IPS-20b (cell line): ENCODE data around the gene BPI.
"Not testable (repeated sequence)": the region's sequence is repeated elsewhere in the genome, so short reads cannot be mapped to it uniquely, and the experiment has no call there.

Source experiments
- H3K27ac ChIP-seq: one replicate; pipeline ENCODE4 v1.5.1; 2013; ENCODE audit warnings: low read length
- H3K27me3 ChIP-seq: 2 replicates; pipeline ENCODE4 v1.6.1; 2013; ENCODE audit warnings: mild to moderate bottlenecking, low read length, inconsistent platforms; ENCODE audit not compliant: insufficient read depth
- H3K36me3 ChIP-seq: 2 replicates; pipeline ENCODE4 v1.6.1; 2013; ENCODE audit warnings: low read depth, mild to moderate bottlenecking, inconsistent platforms, low read length, moderate library complexity; ENCODE audit not compliant: insufficient read depth
- H3K4me1 ChIP-seq: 2 replicates; pipeline ENCODE4 v1.6.1; 2013; ENCODE audit warnings: mild to moderate bottlenecking, control low read depth, inconsistent platforms, low read length, moderate library complexity; ENCODE audit not compliant: insufficient read depth
- H3K4me3 ChIP-seq: 2 replicates; pipeline ENCODE4 v1.5.1; 2013; ENCODE audit warnings: mild to moderate bottlenecking, low read length, inconsistent platforms
- H3K9ac ChIP-seq: 2 replicates; pipeline ENCODE4 v1.6.1; 2013; ENCODE audit warnings: low read depth, mild to moderate bottlenecking, inconsistent platforms, low read length, moderate library complexity
- H3K9me3 ChIP-seq: 2 replicates; pipeline ENCODE4 v1.6.1; 2013; ENCODE audit warnings: mild to moderate bottlenecking, low read depth, low read length, inconsistent platforms; ENCODE audit not compliant: insufficient read depth

BPI gene

DNA sequence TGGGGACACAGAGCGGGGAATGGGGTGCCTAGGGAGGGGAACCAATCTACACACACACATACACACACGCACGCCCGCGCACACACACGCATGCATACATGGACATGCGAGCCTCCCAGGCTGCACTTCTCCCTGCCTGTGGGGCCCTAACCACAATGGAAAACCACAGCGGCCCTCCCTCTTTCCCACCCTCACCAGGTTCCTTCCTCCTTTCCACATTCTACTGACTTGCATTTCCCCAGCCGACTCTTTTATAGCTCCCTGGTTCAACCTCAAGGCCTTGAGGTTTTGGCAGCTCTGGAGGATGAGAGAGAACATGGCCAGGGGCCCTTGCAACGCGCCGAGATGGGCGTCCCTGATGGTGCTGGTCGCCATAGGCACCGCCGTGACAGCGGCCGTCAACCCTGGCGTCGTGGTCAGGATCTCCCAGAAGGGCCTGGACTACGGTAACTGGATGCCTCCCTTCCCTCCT, at the start of gene BPI:
TSS of gene BPI (plus strand) at position 249 of the 472 bp plus-strand sequence. CDS start at position 317, 68 bp downstream.
- H3K9ac ChIP-seq: no peak within 1 kb of the TSS
- no peak within 1 kb of the TSS for H3K4me3 ChIP-seq

DNA sequence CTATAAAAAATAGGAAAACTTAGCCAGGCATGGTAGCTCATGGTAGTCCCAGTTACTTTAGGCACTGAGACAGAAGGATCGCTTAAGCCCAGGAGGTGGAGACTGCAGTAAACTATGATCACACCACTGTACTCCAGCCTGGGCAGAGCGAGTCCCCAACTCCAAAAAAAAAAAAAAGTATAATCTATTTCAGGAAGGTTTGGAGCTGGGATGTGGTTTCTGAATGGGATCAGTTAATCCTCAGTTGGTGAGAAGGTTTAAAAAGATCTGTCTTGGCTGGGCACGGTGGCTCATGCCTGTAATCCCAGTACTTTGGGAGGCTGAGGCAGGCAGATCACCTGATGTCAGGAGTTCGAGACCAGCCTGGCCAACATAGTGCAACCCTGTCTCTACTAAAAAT, 49.3 kb upstream of the BPI start:
- H3K4me1 ChIP-seq, H3K4me3 ChIP-seq, H3K27ac ChIP-seq, H3K9ac ChIP-seq, H3K36me3 ChIP-seq, H3K9me3 ChIP-seq: not testable (repeated sequence)
- peaks cover 11% of the 10 kb centered on the region for H3K27me3 ChIP-seq

More for the DNA sequence above, at the start of gene BPI:
- H3K27me3 ChIP-seq: no peaks in the 10 kb centered on the region
- H3K4me1 ChIP-seq: peaks cover 5% of the 10 kb centered on the region; the same call in 1 of the 2 replicates
- no peak within 1 kb of the TSS for H3K27ac ChIP-seq
- H3K9me3 ChIP-seq: no peaks in the 10 kb centered on the region
- H3K36me3 ChIP-seq: no peaks in the 10 kb centered on the region

DNA sequence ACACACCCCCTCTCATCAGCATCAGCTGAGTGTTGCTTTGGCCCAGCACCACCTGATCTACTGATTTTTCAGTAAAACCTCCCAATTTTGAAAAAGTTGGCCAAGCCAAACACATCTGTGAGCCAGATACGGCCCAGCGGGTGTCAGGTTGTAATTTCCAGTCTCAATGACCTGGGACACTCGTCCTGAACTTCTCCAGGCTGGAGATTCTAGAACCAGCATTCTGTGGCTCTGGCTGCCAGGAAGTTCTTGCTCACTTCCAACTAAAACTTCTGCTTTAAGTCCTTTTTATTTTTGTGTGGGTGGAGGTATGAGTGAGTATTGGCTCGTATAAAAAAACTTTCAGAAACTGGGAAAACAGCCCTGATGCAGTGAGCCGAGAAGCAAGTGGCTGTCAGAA, 48.6 kb upstream of the BPI start:
- Histone ChIP-seq H3K27me3 (peaks cover 19% of the 10 kb centered on the region), H3K27ac (no peak overlapping the region), H3K4me3 (no peak overlapping the region), H3K36me3 (no peaks in the 10 kb centered on the region), H3K9ac (no peak overlapping the region), H3K4me1 (peaks cover 7% of the 10 kb centered on the region; the same call in 1 of the 2 replicates), H3K9me3 (no peaks in the 10 kb centered on the region)

DNA sequence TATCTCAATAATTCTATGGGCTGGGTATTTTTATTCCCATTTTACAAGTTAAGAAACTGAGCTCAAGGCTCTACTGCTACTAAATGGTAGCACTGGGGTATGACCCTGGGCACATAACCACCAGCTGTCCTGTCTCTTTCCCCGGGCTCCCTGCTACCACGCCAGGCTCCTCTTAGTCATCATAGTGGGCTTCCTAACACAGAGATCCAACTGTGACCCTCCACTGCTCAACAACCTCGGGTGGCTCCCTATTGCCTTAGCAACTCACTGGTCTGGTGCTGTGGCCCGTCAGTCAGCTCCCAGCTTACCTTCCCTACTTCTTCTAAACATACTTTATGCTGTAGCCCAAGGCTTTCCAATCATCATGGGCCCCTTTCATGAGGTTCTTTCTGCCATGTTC, 47.9 kb upstream of the BPI start:
- H3K27me3 ChIP-seq: peaks cover 23% of the 10 kb centered on the region
- peaks cover 7% of the 10 kb centered on the region; the same call in 1 of the 2 replicates for H3K4me1 ChIP-seq
- H3K9me3 ChIP-seq: no peaks in the 10 kb centered on the region
- H3K9ac ChIP-seq: no peak overlapping the region
- no peak overlapping the region for H3K27ac ChIP-seq
- no peak overlapping the region for H3K4me3 ChIP-seq
- H3K36me3 ChIP-seq: no peaks in the 10 kb centered on the region

DNA sequence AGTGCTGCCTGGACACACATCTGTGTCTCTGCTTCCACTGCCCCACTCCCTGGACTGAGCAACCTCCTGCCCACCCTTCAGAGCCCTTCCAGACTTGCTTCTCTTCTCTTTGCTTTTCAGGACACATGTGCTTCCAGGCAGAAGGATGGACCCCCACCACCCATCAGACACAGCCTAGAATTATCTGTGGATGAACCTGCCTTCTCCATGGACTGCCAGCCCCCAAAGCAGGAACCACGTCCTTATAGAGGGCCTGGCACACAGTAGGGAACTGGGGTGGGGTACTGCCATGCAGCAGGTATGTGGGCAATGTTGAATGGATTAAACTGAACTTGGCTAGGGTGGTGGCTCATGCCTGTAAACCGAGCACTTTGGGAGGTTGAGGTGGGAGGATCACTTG, 47.0 kb upstream of the BPI start:
- no peaks in the 10 kb centered on the region for H3K36me3 ChIP-seq
- H3K27ac ChIP-seq: no peak overlapping the region
- H3K4me3 ChIP-seq: no peak overlapping the region
- H3K4me1 ChIP-seq: peaks cover 7% of the 10 kb centered on the region; the same call in 1 of the 2 replicates
- H3K9me3 ChIP-seq: no peaks in the 10 kb centered on the region
- H3K27me3 ChIP-seq: peaks cover 29% of the 10 kb centered on the region
- H3K9ac ChIP-seq: no peak overlapping the region

DNA sequence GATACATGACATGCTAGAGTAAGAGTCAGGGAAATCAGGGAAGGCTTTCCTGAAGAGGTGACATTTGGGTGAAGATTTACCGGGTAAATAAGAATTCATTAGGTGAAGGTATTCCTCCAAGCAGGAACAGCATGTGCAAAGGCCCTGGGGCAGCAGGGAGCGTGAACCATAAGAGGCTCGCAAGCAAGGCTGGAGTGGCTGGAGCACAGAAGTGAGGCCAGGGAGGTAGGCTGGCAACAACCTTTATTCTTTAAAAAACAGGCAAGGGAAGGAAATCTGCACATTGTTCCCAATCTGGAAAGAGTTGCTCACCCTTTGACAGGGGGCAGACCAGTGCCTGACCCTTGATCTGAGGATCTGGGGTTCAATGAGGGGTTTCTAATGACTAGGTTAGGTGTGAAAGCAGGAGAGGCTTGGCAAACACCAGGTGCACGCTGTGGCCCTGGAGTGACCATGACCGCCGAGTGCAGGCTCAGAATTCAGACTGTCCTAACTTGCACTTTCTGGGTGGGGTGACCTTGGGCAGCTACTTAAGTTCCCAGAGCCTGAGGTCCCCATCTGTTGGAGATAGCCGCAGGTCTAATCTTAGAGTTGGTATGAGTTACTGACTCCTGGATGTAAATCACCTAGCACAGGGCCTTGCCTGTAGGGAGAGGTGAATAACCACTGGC, 45.3 kb upstream of the BPI start:
- Histone ChIP-seq H3K4me1 (peaks cover 3% of the 10 kb centered on the region; the same call in 1 of the 2 replicates), H3K27ac (no peak overlapping the region), H3K9me3 (no peaks in the 10 kb centered on the region), H3K9ac (no peak overlapping the region), H3K27me3 (peaks cover 30% of the 10 kb centered on the region), H3K4me3 (no peak overlapping the region), H3K36me3 (no peaks in the 10 kb centered on the region)

DNA sequence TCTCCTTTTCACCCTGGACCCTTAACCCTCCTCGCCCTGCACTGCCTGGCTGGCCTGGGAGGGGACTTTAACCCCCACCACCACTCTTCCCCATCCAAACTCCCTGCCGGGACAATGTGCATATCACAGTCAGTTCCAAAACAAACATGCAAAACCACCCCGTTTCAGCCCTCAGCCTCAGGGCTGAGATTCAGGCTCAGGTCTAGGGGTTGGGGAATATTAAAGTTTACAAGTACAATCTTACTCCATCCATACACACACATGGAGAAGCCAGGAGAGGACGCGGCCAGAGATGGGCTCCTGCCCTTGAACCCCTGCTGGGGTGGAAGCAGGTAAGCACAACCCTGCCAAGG, 44.0 kb upstream of the BPI start:
- Histone ChIP-seq H3K4me3 (peak overlapping the region; percentile 63; the same call in 1 of the 2 replicates), H3K27ac (no peak overlapping the region), H3K9me3 (no peaks in the 10 kb centered on the region), H3K27me3 (peaks cover 30% of the 10 kb centered on the region), H3K4me1 (peaks cover 3% of the 10 kb centered on the region; the same call in 1 of the 2 replicates), H3K36me3 (no peaks in the 10 kb centered on the region), H3K9ac (no peak overlapping the region)

DNA sequence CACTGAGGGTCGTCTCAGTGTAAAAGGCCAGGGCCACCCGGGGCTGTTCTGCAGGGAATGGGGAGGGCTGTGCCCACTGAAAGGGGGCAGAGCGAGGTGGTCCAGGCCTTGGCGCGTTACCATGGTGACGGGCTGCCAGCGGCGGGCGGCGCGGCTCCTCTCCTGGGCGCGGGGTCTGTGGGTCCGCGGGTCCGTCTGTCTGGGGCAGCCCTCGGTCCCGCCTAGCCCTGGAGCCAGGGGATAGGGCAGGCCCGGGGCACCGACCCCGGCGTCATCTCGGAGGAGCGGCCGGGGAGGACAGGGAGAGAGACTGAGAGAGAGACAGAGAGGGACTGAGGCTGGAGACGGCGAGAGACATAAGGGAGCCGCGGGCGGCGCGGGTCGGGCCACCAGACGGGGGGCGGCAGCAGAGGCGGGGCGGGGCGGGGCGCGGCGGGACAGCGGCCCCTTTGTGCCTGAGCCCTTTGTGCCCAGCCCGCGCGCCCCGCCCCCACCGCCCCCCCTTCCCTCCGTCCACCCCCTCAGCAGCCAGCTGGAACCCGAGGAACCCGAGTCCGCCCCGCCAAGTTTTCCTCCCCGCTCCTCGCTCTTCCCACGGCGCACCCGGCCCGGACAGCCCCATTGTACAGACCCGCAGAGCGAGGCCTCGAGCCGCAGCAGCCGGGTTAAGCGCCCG, 43.4 kb upstream of the BPI start, which contains the start of gene KIAA1755:
TSS of gene KIAA1755 (minus strand) at position 358 of the 676 bp plus-strand sequence. CDS start at position 123, 235 bp downstream.
- H3K9ac ChIP-seq: no peak within 1 kb of the TSS
- H3K9me3 ChIP-seq: no peaks in the 10 kb centered on the region
- peak within 1 kb of the TSS; percentile 63; the same call in 1 of the 2 replicates for H3K4me3 ChIP-seq
- H3K4me1 ChIP-seq: peaks cover 3% of the 10 kb centered on the region; the same call in 1 of the 2 replicates
- peaks cover 30% of the 10 kb centered on the region for H3K27me3 ChIP-seq
- no peaks in the 10 kb centered on the region for H3K36me3 ChIP-seq
- no peak within 1 kb of the TSS for H3K27ac ChIP-seq

DNA sequence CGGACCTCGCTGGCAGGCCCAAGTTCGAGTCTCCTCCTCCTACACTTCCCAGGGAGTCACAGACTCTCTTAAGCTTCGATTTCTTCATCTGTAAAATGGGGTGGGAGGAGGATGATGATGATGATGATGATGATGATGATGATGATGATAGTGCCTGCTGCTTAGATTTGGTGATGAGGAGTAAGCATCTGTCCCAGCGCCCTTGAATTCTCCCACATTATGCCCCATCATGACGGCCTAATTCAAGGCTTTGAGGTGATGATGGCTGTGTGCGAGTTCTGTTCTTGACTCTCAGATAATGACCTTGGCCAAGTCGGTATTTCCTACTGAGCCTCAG, 42.9 kb upstream of the BPI start:
- Histone ChIP-seq H3K9ac (no peak overlapping the region), H3K27me3 (peaks cover 30% of the 10 kb centered on the region), H3K36me3 (no peaks in the 10 kb centered on the region), H3K4me3 (peak overlapping the region; percentile 44; the same call in 1 of the 2 replicates), H3K9me3 (no peaks in the 10 kb centered on the region), H3K4me1 (peaks cover 3% of the 10 kb centered on the region; the same call in 1 of the 2 replicates), H3K27ac (no peak overlapping the region)

DNA sequence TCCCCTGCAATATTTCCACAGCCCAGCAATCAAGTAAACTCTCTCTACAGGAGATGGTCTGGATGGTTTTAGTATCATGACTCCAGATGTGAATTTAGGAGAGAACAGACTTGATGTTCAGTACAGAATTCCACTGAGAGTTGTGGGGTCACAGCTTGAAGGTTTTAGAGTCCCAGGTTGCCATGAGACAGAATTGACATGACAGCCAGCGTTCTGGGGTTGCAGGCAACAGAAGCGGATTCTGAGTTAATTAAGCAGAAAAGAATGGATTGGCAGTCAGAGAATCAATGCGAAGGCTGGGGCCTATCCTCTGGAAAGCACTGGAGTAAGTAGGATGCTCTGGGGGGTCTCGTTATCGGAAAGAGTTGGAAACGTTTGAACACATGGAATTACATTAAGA, 41.0 kb upstream of the BPI start:
- Histone ChIP-seq H3K27me3 (peaks cover 30% of the 10 kb centered on the region), H3K4me1 (peaks cover 3% of the 10 kb centered on the region; the same call in 1 of the 2 replicates), H3K27ac (no peak overlapping the region), H3K4me3 (no peak overlapping the region), H3K36me3 (no peaks in the 10 kb centered on the region), H3K9ac (no peak overlapping the region), H3K9me3 (no peaks in the 10 kb centered on the region)

DNA sequence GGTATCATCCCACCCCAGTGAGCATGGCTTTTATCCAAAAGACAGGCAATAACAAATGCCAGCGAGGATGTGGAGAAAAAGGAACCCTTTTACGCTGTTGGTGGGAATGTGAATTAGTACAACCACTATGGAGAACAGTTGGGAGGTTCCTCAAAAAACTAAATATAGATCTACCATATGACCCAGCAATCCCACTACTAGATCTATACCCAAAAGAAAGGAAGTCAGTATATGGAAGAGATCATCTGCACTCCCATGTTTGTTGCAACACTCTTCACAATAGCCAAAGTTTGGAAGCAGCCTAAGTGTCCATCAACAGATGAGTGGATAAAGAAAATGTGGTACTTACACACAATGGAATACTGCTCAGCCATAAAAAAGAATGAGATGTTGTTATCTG, 37.5 kb upstream of the BPI start:
- Histone ChIP-seq H3K4me1 (no peaks in the 10 kb centered on the region), H3K36me3 (no peaks in the 10 kb centered on the region), H3K27me3 (peaks cover 4% of the 10 kb centered on the region), H3K9ac (no peak overlapping the region), H3K9me3 (no peaks in the 10 kb centered on the region), H3K4me3 (no peak overlapping the region), H3K27ac (no peak overlapping the region)

DNA sequence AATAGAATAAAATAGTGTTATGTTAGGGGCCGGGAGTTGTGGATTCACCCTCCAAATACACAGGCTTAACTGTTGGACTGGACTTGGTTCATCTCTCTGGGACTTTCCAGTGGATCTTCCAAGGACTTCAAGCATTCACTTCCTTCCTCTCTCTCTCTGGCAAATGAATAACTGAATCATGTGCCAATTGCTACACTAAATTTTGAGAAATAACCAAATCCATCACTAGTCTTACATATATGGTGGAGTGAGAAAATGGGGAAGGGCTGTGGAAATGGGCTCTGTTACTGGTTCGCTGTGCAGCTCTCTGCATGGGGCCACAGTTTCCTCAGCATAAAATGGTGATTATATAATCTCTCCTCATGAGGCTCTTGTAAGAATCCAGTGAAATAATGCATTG, 36.7 kb upstream of the BPI start:
- H3K27ac ChIP-seq: no peak overlapping the region
- no peak overlapping the region for H3K9ac ChIP-seq
- no peaks in the 10 kb centered on the region for H3K36me3 ChIP-seq
- H3K27me3 ChIP-seq: no peaks in the 10 kb centered on the region; the same call in 1 of the 2 replicates
- H3K9me3 ChIP-seq: no peaks in the 10 kb centered on the region
- H3K4me1 ChIP-seq: no peaks in the 10 kb centered on the region
- no peak overlapping the region for H3K4me3 ChIP-seq
